B cell (primary cell): ENCODE measurements around the gene STK16. TPM values are rescaled to one million over a fixed set of nuclear protein-coding genes. Genes with fewer than 3 reads are reported as not detected.

ENCODE experiments used
- ATAC-seq: fragments of 200-7000 bp; cut with Tn5 transposase; one replicate; pipeline ENCODE4 v1.10.0; 2021; ENCODE audit warnings: low read depth, mild to moderate bottlenecking, moderate number of reproducible peaks, moderate library complexity
- CTCF ChIA-PET: fragments of 350-600 bp; sonication (Branson Sonifier 250); formaldehyde crosslinking; loops from one replicate; lab custom pipeline; 2021; ENCODE audit warnings: antibody characterized with exemption, inconsistent platforms; lab: Charles Lee
- POLR2A ChIA-PET: fragments of 350-600 bp; sonication (Branson Sonifier 250); formaldehyde crosslinking; loops from one replicate; lab custom pipeline; 2021; ENCODE audit warnings: antibody characterized with exemption; lab: Charles Lee
- DNase-seq: peaks from one replicate; pipeline ENCODE4 v3.0.0; 2013
- H2AFZ ChIP-seq: 2 replicates; pipeline ENCODE4 v1.6.1; 2012; ENCODE audit warnings: mild to moderate bottlenecking, low read depth, low read length; ENCODE audit not compliant: insufficient read depth, poor library complexity, severe bottlenecking
- H3K27ac ChIP-seq, 2 donors: 1 replicate in 1 of 2; 2 replicates in 1 of 2; pipeline ENCODE4 v1.5.1; 2012 to 2013; ENCODE audit warnings: low read length in 2 of 2, mild to moderate bottlenecking in 2 of 2, moderate library complexity in 1 of 2
- H3K27me3 ChIP-seq, 4 experiments: fragments of 200-600 bp in 1 of 4; sonication (generic) in 1 of 4; replicated peaks in 1 of 4; 1 replicate in 2 of 4; 2 replicates in 2 of 4; pipeline versions ENCODE4 v1.6.1 to v1.7.0; 2013 to 2016; ENCODE audit warnings: low read length in 3 of 4, mild to moderate bottlenecking in 2 of 4, mixed read lengths in 1 of 4, moderate library complexity in 1 of 4; ENCODE audit not compliant: insufficient read depth in 4 of 4, control insufficient read depth in 3 of 4; ENCODE audit errors: control extremely low read depth in 1 of 4
- H3K36me3 ChIP-seq, 2 experiments: replicated peaks in 1 of 2; 1 replicate in 1 of 2; 2 replicates in 1 of 2; pipeline versions ENCODE4 v1.6.1 to v1.7.1; 2013; ENCODE audit warnings: low read length in 1 of 2; ENCODE audit not compliant: insufficient read depth in 2 of 2, control insufficient read depth in 1 of 2; ENCODE audit errors: control extremely low read depth in 1 of 2, extremely low read depth in 1 of 2
- H3K4me1 ChIP-seq, 2 donors: fragments of 200-600 bp in 1 of 2; sonication (generic) in 1 of 2; 1 replicate in 1 of 2; 2 replicates in 1 of 2; pipeline versions ENCODE4 v1.5.1 to v1.6.1; 2013 to 2017; ENCODE audit warnings: low read length in 2 of 2; ENCODE audit not compliant: control insufficient read depth in 2 of 2, insufficient read depth in 2 of 2
- H3K4me2 ChIP-seq: replicated peaks from 2 replicates; pipeline ENCODE3; 2012; ENCODE audit warnings: mild to moderate bottlenecking, low read depth, low read length; ENCODE audit not compliant: poor library complexity, severe bottlenecking
- H3K4me3 ChIP-seq, 5 experiments: fragments of 200-600 bp in 1 of 5; sonication (generic) in 1 of 5; 1 replicate in 3 of 5; 2 replicates in 2 of 5; pipeline versions ENCODE4 v1.5.1 to v1.7.0; 2011 to 2016; ENCODE audit warnings: low read length in 4 of 5, mild to moderate bottlenecking in 4 of 5, low read depth in 2 of 5, control low read depth in 1 of 5, moderate library complexity in 1 of 5; ENCODE audit not compliant: insufficient read depth in 1 of 5; ENCODE audit errors: control extremely low read depth in 1 of 5, extremely low read depth in 1 of 5
- H3K79me2 ChIP-seq: fragments of 200-600 bp; sonication (generic); one replicate; pipeline ENCODE4 v1.6.0; 2016; ENCODE audit warnings: low read length; ENCODE audit not compliant: control insufficient read depth, insufficient read depth
- H3K9ac ChIP-seq: fragments of 200-600 bp; sonication (generic); 2 replicates; pipeline ENCODE4 v1.6.1; 2017; ENCODE audit warnings: mild to moderate bottlenecking, low read length, moderate library complexity
- H3K9me3 ChIP-seq, 3 donors: one replicate each; pipeline versions ENCODE4 v1.6.1 to v1.7.1; 2013; ENCODE audit warnings: low read length in 2 of 3; ENCODE audit not compliant: control insufficient read depth in 2 of 3, insufficient read depth in 1 of 3; ENCODE audit errors: control extremely low read depth in 1 of 3
- H4K20me1 ChIP-seq: 2 replicates; pipeline ENCODE4 v1.6.0; 2012; ENCODE audit warnings: mild to moderate bottlenecking, low read length; ENCODE audit not compliant: insufficient read depth, control insufficient read depth, poor library complexity, severe bottlenecking
- H3K27ac Mint-ChIP-seq: one replicate; pipeline ENCODE4 v1.8.0; 2021; ENCODE audit warnings: mixed read lengths
- H3K27me3 Mint-ChIP-seq: one replicate; pipeline ENCODE4 v1.8.0; 2021; ENCODE audit warnings: mixed read lengths
- H3K4me1 Mint-ChIP-seq: one replicate; pipeline ENCODE4 v1.8.0; 2021; ENCODE audit warnings: mixed read lengths
- H3K4me3 Mint-ChIP-seq: one replicate; pipeline ENCODE4 v1.8.0; 2021; ENCODE audit warnings: mixed read lengths
- H3K9me3 Mint-ChIP-seq: one replicate; pipeline ENCODE4 v1.8.0; 2022; ENCODE audit warnings: mixed read lengths; ENCODE audit not compliant: insufficient read depth
- CTCF ChIP-seq: fragments of 200-600 bp; IDR thresholded peaks from one replicate; pipeline ENCODE4 v1.8.0; 2022; ENCODE audit warnings: antibody characterized with exemption, mild to moderate bottlenecking
- EZH2 ChIP-seq: IDR thresholded peaks from 2 replicates; pipeline ENCODE4 v1.6.1; 2012; ENCODE audit warnings: borderline replicate concordance, low read depth, mild to moderate bottlenecking, moderate library complexity, low read length; ENCODE audit not compliant: insufficient read depth, poor library complexity, severe bottlenecking
- WGBS: methylation state at CpG from one replicate; pipeline ENCODE4 v1.1.5; 2013; ENCODE audit warnings: missing lambda C conversion rate; ENCODE audit not compliant: insufficient coverage; 5-methylcytosine and 5-hydroxymethylcytosine counted together
- intact Hi-C: fragments of 100-400 bp; cut with micrococcal nuclease; formaldehyde crosslinking; loops from one replicate; pipeline ENCODE4 v1.10.0; 2022
- polyA plus RNA-seq: library from polyadenylated mRNA; depleted of rRNA; stranded (reverse); fragments of >200 nt; gene quantifications from 2 replicates; pipeline ENCODE4 v1.2.3, GENCODE V29; 2012
- total RNA-seq, 2 donors: library from RNA; stranded (reverse); fragments of 120-200 nt in 1 of 2; gene quantifications; 1 replicate in 1 of 2; 2 replicates in 1 of 2; pipeline versions ENCODE4 v1.2.3 to v1.2.4, GENCODE V29; 2013 to 2022

STK16 gene
- total and polyA plus RNA-seq, 2 donors (not counting 1 experiment from before 2014, with no cell fraction given) = 29.0 to 60.1 TPM

GRCh38 chr2:219272995-219273394 lies 27.7 kb downstream of the STK16 start:
- H3K27me3 ChIP-seq = no peaks in the 10 kb centered on the region
- H3K4me3 ChIP-seq = no peak overlapping the region
- H3K36me3 ChIP-seq = no peaks in the 10 kb centered on the region
- ChIA-PET CTCF (interaction anchor here (0.9 to 15.8 kb wide), 2 partner anchors 9 to 20 kb away, joined by 3 to 239 read pairs; no protein-coding TSS in a partner anchor), POLR2A (interaction anchor here (0.7 to 1.0 kb wide), 2 partner anchors 16 to 18 kb away, joined by 3 to 7 read pairs; no protein-coding TSS in a partner anchor)
- intact Hi-C loops = loop anchor here (10.0 kb wide), 1 partner anchor 322 kb away; the partner anchor contains the start of gene STK11IP
- Mint-ChIP-seq H3K4me1 (peaks cover 24% of the 10 kb centered on the region), H3K27me3 (no peaks in the 10 kb centered on the region), H3K4me3 (no peak overlapping the region), H3K27ac (no peak overlapping the region), H3K9me3 (no peaks in the 10 kb centered on the region)
- TF ChIP-seq CTCF (no peak), EZH2 (no peak)
- H3K4me2 ChIP-seq = no peak overlapping the region
- no peaks in the 10 kb centered on the region for H4K20me1 ChIP-seq
- H3K4me1 ChIP-seq = peaks cover 8 to 17% of the 10 kb centered on the region in 2 donors
- no peak overlapping the region for H3K9ac ChIP-seq
- 78% methylated on average over 1 of the region's 2 CpGs for WGBS
- no peak for DNase-seq
- ATAC-seq = no peak
- peaks cover 44% of the 10 kb centered on the region for H3K79me2 ChIP-seq
- H3K27ac ChIP-seq = no peak overlapping the region
- H2AFZ ChIP-seq = no peak overlapping the region
- no peaks in the 10 kb centered on the region for H3K9me3 ChIP-seq

- Histone ChIP-seq H3K27me3 (no peaks in the 10 kb centered on the region), H3K9me3 (no peaks in the 10 kb centered on the region), H3K36me3 (no peaks in the 10 kb centered on the region), H2AFZ (no peak overlapping the region), H3K4me2 (no peak overlapping the region), H3K4me1 (peaks cover 17 to 26% of the 10 kb centered on the region in 2 donors), H4K20me1 (no peaks in the 10 kb centered on the region), H3K79me2 (peaks cover 44% of the 10 kb centered on the region), H3K9ac (no peak overlapping the region), H3K27ac (no peak overlapping the region), H3K4me3 (no peak overlapping the region)
- WGBS = 72% methylated on average over 2 of the region's 3 CpGs
- TF ChIP-seq CTCF (no peak), EZH2 (no peak)
- intact Hi-C loops = loop anchor here (10.0 kb wide), 1 partner anchor 321 kb away; the partner anchor contains the start of gene STK11IP
- Mint-ChIP-seq H3K4me3 (no peak overlapping the region), H3K27ac (no peak overlapping the region), H3K4me1 (peaks cover 33% of the 10 kb centered on the region), H3K27me3 (no peaks in the 10 kb centered on the region), H3K9me3 (no peaks in the 10 kb centered on the region)
- CTCF ChIA-PET = interaction anchor here (0.8 to 15.8 kb wide), 2 partner anchors 20 to 22 kb away, joined by 3 to 239 read pairs; no protein-coding TSS in a partner anchor
- POLR2A ChIA-PET = interaction anchor here (1.4 kb wide), 1 partner anchor 19 kb away, joined by 5 read pairs; the partner anchor contains the start of gene TUBA4A
- DNase-seq (no peak), ATAC-seq (no peak)
Measured at GRCh38 chr2:219273937-219274336, 28.7 kb downstream of the STK16 start.
